ENCODE data around the gene RHBDF2.

RHBDF2 gene

DNA sequence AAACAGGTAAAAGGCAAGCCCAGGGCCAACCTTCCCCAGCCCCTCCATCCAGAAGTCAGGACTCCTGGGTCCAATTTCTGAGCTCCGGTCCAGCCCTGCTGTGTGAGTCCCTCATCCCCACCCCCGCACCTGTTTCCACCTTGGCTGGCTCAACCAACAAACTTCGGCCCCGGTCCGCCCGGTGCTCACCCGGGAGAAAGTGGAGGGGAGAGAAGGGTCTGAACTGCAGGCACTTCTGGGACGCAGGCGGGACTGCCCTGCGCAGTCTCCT is 541 bp downstream of the RHBDF2 start:
- no peak for DNase-seq (ENCODE audit: low read depth)

DNA sequence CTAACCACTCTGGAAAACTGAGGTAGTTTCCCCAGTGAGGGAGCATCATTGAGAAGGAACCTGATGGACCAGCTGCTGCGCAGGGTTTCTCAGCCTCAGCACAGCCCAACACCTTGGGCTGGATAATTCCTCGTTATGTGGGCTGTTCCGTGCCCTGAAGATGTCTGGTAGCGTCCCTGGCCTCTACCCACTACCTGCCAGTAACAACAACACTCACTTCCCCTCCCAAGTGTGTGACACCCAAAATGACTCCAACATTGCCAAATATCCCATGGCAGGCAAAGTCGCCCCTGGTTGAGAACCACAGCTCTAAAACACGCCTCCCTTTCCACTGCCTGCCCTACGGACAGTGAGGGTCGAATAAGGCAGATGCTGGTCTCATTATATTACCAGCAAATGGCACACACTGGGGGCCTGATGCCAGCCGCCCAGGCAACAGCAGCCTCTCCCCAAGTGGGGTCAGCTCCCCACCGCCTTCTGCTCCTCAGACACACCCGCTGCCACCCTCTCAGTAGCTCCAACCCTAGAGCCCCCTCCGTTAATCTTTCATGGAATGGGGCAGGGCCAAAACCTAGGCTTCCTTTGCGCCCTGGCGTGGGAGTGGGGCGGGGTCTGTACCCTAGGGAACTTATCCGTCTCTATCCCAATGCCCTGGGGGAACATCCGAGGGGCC is 1.0 kb downstream of the RHBDF2 start:
- no peak for DNase-seq (ENCODE audit: low read depth)

DNA sequence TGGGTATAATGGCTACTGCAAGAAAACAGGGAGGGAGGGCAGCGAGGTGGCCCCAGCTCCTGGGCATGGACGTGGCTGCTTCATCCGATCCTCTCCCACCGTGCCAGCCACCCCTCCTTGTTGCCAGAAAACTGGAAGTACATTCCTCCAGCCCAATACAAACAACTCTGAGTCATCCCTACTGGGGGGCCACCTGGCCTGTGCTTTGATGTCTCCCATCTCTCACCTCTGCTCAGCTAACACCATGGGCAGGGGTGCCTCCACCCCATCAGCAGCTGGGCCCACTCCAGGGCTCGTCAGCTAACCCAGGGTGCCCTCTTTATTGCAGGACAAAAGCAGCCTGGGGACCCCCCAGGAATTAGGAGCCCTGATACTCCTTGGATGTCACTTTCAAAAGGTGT is 2.0 kb downstream of the RHBDF2 start:
- no peak for DNase-seq (ENCODE audit: low read depth)

DNA sequence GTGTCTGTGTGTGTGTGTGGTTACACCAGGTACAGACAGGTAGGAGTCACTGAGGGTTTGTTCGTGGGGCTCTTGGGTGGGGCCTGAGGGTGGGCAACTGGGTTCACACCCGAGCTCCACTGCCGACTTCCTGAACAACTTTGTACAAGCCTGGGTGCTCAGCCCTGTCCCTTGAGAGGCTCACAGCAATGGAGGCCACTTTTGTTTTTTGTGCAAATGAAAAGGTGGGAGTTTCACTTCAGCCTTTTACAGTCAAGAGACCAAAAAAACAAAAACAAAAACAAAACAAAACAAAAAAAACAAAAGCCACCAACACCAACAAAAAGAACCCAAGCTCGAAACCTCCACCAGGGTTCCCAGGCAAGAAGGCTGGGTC is 2.4 kb downstream of the RHBDF2 start:
- DNase-seq (ENCODE audit: low read depth) = no peak

DNA sequence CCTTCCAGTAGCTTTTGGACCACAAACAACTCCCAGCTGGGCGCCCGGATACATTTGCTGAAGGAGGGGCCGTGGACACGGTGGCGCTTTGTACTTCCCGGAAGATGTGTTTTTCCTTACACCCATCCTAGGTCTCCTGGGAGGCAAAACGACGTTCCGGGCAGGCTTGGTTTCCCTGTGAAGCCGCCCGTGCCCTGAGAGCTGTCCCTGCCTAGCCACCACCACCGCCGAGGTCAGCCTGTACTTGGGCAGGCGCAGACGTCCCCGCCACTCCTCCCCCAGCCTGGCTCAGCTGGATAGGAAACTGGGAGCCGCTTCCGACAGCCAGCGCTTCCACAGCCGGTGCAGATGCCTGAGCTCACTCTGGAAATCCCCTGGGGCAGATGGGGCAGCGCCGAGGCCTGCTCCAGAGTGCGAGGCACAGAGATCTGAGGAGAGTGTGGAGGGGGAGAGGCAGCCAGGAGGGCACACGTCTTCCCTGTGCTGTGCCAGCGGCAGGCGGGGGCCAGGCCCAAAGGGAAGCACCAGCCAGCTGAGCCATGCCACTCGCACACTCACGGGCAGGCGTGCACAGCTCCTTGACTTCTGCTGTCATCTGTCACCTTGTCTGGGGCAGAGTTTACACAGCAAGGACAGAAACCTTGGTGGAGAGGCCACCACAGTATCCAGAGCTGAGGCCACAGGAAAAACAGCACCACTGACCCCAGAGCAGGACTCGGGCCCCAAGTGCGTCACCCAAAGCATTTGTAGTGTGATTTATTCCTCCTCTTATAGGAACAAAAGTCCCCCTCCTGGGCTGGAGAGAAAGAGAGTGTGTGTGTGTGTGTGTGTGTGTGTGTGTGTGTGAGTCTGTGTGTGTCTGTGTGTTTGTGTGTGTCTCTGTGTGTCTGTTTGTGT is 3.0 kb downstream of the RHBDF2 start:
- DNase-seq (ENCODE audit: low read depth) = peak; percentile 60

DNA sequence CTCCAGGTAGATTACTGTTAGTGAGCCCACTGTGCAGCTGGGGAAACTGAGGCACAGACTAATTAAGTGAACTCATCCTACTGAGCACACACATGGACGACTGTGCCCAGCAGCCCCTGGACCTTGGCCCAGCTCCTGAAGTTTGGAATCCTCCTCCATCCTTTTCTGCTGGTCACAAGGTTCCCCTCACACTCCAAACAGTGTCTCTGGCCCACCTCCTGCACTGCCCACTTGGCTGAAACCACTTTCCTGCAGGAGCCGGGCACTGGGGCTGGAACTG is 3.6 kb downstream of the RHBDF2 start:
- DNase-seq (ENCODE audit: low read depth) = no peak

DNA sequence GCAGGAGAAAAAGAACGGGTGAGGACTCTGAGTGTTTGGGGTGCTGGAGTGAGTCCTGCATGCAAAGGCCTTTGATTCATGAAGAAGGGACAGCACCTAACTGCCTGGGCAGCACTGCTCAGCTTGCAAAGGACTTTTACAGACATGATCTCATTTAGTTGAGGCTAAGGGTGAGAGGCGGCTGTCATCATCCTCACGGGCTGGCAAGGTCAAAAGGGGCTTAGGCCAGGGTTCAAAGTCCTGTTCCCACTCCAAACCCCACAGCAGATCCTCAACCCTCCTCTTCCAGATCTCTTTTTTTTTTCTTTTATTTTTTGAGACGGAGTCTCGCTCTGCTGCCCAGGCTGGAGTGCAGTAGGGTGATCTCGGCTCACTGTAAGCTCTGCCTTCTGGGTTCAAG is 4.8 kb downstream of the RHBDF2 start:
- no peak for DNase-seq (ENCODE audit: low read depth)

DNA sequence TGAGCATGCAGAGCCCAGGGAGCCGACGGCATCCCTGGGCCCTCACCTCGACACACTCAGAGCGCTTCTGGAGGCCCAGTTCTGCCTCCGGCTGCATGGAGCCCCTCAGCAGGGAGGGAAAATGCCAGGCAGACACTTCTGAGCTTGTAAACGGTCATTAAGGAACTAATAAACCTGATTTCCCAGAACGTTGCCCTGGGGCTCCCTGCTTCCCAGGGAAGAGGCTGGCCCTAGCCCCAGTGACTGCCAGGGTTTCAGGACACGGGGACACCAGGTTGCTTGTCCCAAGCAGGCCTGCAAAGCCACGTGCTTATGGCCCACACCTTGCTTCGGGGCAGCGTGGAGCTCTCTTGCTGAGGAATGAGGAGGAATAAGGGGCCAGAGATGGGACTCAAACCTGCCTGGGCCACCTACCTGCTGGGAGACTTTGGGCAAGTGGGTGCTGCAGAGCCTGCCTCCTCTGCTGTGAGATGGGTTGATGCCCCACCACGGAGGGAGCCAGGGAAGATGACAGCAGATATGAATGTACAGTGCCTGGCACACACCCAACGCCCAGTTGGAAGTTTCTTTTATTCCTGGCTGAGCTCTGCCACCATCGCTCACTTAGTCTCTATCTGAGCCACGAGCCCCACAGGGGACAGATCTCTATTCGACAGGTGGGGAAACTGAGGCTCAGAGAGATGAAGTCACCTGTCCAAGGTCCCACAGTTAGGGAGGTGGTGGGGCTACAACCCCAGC is 5.4 kb downstream of the RHBDF2 start:
- no peak for DNase-seq (ENCODE audit: low read depth)

DNA sequence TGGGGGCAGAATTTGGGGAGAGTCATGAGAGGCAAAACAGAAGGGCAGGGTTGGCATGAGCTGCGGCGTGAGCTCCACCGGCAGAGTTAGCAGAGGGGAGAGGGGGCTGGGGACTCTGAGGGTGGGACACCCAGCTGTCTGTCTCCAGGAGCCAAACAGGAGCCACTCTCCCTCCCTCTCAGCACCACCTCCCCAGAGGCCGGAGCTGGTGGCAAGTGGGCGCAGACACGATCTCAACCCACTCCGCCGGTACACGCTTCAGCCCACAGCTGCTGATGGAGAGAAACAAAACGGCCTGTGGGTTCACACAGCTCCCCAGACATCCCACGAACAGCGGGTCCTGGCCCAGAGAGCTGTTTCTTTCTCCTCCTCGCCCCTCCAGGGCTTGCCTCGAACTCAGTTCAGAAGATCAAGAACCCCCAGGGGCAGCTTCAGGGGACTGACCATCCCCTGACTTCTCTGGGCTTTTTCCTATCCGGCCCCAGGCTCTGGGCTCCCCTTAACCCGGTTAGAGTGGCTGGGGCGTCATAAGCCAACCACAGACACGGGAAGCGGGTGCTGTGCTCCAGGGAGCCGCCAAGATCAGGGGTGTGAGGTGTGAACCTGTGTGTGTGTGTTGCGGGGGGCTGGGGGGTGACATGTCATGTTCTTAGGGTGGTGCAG is 7.6 kb downstream of the RHBDF2 start:
- DNase-seq (ENCODE audit: low read depth) = no peak

DNA sequence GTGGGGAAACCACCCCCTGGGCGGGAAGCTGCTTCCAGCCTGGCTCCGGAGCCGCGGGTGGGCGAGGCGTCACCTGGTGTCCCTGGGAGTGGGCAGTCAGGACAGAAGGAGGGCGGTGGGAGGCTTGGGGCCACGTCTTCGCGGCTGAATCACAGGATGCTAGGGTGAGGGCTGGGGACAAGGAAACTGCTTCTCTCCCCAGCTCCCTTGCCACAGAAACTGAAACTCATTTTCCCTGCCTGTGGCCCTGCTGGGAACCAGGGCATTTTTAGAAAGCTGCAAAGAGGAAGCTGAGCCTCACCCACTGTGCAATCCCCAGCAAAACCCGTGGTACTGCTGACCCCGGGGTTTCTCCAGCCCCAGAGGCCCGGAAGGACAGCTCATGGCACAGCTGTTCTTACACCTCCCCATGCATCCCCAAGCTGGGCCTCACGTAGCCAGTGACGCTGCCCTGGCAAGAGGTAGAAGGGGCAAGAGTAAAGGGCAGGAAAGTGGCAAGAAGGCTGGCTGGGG is 8.2 kb downstream of the RHBDF2 start:
- DNase-seq (ENCODE audit: low read depth) = peak; percentile 18

DNA sequence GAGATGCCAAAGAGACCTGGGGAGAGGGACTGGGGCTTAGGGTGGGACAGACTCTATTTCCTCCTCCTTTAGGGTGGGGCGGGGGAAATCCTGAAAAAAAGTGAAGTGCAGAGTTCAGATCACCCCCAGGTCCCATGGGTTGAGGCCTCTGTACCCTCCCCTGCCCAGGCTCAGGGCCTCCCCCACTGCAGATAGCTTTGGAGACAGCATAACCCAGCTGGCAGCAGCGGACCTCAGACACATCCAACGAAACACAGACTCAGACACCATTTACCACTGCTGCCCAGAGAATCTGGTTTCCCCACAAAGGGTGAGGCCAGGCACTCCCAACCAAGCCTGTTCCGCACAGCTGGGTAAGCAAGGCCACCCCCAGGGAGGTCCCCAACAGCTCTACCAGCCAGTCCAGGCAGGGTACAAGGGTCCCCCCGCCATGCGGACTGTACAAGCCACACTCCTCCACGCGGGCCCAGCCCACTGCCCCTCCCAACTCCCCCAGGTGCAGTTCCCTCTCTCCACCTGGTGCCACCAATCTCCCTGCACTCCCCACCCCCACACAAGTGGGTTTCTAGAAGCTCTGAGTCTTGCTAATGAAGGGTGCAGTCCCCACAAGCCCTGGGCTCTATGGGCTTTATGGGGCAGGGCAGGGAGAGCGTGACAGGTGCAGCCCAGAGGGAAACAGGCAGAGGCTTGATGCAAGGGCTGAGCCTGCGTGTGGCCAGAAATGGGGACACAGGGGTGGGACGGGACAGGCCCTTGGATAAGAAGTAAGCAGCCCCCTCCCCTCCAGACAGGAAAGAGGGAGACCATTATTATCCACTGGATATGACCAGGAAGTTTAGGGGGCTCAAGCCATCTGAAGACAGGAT is 8.9 kb downstream of the RHBDF2 start:
- DNase-seq (ENCODE audit: low read depth) = no peak

DNA sequence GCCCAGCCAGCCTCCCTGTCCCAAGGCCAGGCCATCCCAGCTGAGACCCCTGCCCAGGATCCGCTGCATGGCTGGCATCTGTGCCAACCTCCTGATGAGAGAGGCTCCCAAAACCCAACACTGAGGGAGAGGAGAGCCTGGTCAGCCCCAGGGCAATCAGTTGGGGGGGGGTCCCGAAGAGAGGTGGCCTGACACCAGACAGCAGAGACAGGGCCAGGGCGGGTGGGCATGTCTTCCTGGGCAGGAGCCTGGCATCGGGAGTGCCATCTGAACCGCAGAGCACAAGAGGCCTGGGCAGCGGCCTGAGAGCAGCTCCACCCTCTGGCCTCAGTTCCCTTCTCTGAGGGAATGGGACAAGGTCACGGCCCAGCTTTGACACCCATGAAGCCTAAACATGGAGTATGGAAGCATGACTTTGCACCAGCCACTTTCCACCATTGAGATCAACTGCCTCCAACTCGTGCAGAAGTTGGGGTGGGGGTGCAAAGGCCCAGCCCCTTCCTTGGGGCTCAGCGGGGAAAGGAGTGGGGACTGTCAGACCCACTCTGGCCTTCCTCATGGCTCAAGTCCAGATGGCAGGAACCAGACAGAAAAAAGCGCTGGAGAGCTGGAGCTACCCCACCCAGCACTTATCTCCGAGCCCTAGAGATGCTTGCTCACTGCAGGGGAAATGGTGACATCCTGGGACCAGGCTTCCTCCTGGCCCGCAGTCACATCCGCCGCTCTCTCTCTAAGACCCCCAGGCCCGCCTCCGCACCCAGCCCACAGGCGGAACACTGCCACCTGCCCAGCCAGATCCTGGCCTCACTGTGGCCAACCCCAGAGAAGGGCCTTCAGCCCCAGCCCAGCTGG is 9.7 kb downstream of the RHBDF2 start:
- no peak for DNase-seq (ENCODE audit: low read depth)

DNA sequence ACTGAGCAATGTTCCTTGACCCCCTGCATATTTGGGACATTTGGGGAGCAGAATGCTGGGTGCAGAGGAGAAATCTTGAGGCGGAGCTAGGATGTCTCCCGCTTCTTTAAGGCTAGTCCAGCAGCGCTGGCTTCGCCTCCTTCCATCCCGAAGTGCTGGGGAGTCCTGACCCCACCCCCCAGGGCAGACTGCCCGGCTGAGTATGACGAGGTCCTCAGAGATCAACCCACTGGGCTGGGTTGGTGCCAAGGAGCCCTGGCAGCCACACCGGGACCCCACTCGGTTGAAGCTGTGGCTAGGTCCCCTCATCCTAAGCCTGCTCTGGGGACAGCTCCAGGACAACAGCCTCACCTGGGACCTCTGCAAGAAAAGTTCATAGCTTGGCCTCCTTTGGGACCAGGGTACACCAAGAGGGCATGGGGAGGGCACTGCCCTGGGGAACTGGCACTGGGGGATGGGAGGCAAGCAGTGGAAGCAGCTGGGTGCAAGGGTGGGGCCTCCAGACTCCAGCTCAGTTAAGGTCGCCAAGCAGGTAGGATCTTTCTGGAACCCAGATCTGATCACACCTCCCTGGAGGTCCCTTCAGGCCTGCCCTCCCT is 11.0 kb downstream of the RHBDF2 start:
- no peak for DNase-seq (ENCODE audit: low read depth)

DNA sequence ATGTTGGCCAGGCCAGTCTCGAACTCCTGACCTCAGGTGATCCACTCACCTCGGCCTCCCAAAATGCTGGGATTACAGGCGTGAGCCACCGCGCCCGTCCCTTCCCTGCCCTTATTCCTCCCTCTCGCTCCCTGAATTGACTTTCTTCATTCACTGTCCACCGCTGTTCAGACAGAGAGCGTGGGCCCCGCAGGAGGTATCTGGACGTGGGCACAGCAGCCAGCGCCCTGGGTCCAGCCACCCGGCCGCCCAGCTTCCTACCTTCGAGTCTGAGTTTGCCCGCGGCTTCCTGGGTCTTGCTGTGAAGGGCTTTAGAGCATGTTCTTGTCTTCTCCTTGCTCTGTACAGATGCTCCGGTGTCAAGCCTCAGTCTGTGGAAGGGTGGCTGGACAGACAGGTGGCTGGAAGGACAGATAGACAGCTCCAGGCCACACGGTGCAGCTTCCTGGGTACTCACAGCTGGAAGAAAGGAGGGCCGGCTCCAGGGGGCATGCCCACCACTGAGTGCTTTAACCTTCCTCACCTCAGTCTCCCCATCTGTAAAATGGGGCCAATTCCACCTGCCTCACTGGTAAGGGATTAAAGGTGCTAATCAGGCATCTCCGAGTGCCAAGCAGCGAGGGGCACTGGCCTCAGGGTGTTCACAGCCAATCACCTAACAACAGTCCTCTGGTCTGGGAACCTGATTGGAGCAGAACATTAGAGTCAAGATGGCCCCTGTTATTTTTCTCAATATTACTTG is 13.6 kb downstream of the RHBDF2 start:
- DNase-seq (ENCODE audit: low read depth) = no peak

DNA sequence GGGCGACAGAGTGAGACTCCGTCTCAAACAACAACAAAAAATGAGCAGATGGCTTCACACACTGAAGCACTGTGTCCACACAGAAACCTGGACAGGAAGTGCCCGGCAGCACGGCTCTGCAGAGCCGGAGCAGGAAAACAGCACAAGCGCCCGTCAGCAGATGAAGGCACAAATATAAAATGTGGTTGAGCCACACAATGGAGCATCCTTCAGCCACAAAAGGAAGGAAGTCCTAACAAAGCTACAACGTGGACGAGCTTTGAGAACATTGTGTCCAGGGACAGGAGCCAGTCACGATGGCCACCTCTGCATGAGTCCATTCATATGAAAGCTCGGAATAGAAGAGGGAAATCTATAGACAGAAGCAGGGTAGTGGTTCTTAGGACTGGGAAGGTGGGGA is 15.7 kb downstream of the RHBDF2 start:
- no peak for DNase-seq (ENCODE audit: low read depth)

DNA sequence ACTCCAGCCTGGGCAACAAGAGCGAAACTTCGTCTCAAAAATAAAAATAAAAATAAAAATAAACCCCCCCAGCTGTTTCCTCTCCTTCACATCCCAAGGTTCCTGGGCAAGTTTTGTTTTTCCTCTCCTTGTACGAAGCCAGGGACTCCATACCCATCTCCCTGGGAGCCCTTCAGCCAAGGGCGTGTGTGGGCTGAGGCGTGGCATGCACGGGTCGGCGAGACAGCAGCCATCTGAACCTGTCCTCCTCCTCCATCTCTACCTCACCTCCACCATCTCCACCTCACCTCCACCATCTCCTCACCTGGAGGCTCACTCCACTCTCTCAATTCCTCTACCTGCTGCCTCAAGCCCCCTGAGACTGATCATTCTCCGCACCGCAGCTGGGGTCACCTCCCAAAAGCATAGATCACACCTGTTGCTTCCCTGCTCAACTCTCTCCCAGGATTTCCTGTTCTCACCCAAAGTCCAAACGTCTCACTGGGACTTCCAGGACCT is 16.9 kb downstream of the RHBDF2 start:
- no peak for DNase-seq (ENCODE audit: low read depth)

DNA sequence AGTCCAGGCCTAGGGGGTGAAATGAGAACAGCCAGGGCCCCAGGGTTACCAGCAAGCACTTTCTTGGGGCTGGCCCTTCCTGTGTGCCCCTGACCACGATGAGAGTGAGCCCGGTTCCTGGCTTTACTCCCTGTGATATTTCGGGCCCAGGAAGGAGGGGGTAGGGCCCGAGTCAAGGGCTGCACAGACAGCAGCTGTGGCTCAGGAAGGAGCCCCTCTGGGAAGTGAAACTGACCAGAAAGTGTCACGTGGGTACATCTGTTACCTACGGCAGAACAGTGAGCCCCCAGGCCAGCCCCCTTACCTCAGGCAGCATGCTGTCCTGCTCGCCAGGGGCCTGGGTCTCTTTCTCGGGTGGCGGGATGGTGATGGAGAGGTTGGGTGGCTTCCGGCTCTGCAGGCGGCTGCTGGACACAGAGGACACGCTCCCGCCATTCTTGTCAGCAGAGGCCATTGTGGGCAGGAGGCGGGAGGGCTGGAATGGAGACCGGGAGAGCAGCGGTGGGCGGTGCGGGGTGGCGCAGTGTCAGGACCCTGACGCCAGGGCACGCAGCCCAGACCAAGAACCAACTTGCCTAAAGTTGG is 20.1 kb downstream of the RHBDF2 start:
- DNase-seq (ENCODE audit: low read depth) = no peak

DNA sequence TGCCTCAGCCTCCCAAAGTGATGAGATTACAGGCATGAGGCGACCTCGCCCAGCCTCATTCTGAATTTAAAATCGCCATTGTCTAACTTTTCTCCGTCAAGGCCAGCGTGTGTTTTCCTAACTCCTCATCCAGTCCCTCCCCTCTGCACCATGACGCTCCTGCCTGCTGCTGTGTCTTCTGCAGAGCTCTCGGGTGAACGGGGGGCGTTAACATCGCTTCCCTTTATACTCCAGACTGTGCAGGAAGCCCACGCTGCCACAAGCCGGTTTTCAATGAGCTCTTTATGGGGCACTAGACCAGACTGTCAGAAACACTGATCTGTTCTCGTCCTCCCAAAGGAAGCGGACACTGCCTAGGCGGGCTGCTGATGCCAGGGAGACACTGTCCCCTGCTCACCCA is 20.6 kb downstream of the RHBDF2 start:
- DNase-seq (ENCODE audit: low read depth) = no peak

DNA sequence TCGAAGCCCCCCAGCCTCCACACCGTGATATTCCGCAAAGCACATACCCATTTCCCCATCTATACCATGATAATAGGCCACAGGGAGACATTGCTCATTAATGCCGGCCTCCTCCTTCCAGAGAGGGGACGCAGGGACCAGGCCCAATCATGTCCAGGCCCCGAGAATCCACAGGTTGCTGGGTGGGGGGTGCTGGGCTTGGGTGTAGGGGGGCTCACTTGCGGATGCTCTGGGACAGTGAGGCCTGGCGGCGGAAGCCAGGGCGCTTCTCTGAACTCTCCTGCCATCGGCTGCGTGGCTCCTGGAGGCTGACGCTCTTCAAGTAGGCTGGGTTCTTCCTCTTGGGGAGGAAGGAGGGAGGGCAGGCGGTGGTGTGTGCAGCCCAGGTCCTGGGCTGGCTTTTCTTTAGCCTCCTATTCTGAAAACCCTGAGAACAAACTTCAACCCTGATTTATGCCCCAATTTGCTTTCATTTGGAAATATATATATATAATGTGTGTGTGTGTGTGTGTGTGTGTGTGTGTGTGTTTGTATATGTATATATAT is 21.6 kb downstream of the RHBDF2 start:
- DNase-seq (ENCODE audit: low read depth) = no peak

All from GM04504 (cell line).